NCI-H774 (cell line): ENCODE data around the gene AKAP13.

ENCODE experiments used
- DNase-seq: peaks from one replicate; lab custom pipeline; 2025; lab: John Stamatoyannopoulos, UW

The AKAP13 gene

DNA sequence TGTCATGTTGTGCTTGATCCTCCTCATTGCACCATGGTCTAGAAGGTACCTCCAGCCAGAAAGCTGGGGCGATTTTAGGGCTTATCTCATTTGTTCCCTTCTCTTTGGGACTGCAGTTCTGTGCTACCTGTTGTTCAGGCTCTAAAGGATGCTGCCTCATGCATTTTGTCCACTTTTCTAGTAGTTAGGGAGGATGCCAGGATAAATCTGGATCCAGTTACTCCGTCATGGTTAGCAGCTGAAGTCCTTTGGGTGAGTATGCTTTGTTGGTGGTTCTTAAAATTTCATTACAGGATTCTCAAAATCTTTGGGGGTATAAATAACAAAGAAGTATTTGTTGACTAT lies 8.9 kb downstream of the AKAP13 start:
- DNase-seq: no peak

DNA sequence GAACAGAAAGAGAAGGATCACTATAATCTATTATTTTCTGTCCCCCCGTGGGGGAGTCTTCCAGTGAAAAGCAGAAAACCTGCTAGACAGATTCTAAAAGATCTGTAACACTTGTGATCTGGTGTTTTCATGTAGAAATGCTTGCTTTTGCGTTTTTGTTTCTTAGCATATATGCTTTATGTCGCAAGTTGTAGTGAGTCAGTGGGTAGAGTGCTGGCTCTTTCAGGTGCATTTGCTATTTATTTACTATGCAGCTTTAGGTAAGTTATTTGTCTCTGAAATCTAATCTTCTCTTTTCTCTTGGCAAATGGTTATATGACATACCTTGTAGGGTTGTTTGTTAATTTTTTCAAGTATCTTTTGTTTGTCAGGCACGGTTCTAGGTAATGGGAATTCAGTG lies 9.4 kb downstream of the AKAP13 start:
- no peak for DNase-seq

DNA sequence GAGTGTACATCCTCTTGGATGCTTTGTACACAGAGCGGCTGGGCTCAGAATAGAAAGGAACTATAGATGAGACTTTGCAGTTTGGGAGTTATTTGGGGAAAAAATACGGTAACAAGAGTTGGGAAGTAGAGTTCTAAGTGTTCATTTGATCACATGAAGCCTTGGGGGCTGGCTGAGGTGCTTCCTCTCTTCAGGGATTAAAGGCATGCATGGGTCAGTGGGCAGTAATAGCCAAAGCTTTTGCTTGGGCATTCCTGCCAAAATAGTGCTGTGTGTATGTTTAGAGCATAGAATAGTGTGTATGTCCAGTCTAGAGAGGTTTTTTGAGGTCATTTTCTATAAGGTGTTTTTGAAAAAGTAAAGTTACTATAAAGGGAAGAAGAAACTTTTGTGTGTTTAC lies 12.8 kb downstream of the AKAP13 start:
- DNase-seq: no peak

DNA sequence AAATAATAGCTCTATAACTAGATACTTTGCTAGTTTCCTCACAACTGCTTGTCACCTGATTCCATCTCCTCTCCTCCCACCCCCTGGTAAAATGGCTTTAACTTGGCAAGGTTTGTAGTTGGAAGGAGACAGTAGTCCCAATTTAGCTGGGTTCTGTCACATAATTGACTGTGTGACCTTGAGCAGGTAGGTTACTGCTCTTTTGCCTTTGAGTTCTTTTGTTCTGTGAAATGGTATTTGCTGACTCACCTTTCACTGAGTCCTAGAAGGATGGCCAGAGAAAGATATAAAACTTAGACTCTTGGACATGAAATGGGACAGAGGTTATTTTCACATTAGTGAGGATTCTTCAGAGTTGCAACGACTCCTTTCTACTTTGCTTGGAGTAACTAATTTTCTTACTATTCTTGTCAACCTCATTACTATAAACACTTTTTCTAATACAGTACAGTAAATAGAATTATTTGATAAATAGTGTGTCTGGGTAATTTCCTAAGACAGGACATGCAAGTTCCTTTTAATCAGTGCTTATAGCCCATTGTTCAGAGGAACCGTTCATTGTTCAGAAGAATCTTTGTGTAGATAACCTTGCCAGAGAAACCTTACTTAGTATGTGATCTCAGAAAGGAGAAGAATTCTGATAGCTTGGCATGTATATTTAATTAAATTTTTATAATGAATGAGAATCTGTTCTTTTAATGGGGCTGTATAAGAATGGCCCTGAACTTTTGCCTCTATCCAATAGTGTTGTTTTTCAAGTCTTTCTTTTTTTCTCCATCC lies 14.3 kb downstream of the AKAP13 start:
- DNase-seq: no peak

DNA sequence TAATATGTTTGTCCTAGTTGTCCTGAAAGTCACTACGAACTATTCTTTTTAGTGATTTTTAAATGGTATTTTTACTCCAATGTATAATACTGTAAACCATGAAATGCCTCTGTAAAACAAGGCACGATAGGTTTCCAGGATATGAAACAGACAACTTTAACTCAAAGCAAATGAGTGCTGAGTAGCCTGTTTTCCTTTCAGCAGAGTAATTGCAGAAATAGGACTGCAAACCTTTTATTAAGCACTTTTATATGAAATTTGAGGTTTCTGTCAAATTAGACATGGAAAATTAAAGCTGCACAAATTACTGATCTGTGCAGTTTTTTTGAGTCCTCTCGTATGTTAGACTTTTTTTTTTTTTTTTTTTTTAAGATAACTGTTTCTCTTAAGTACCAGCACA lies 16.2 kb downstream of the AKAP13 start:
- no peak for DNase-seq

DNA sequence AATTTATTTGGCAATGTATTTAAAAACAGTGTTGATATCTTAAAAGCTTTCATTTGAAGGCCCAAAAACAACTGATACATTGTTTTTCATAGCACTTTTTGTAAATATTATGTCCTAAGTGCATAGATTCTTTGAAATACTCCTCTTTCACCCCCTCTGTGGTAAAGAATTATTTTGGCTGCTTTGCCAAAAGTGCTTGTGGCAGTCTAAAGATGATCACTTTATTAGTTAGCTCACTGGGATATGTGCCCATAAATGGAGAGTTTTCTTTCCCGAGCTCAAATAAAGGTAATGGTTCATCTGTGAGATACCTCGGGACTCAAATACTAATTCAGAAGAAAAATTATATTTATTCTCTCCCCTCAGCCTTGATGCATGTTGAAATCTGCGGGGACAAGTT lies 16.7 kb downstream of the AKAP13 start:
- no peak for DNase-seq

DNA sequence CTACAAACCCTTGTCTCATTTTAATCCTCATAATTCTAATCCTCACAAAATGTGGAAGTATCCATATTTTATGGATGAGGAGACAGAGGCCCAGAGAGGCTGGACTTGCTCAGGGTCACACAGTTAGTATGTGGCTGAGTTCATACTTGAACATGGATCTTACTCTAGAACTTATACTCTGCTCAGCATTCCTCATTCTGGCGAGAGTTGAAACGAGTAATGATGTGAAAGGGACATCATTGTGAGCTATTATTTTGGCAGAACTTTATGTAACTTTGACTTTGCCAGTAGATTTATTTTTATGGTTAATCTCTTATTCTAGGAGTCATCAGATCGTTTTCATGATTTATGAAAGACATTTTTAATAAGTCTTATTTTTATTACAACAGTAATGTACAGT lies 17.5 kb downstream of the AKAP13 start:
- no peak for DNase-seq

DNA sequence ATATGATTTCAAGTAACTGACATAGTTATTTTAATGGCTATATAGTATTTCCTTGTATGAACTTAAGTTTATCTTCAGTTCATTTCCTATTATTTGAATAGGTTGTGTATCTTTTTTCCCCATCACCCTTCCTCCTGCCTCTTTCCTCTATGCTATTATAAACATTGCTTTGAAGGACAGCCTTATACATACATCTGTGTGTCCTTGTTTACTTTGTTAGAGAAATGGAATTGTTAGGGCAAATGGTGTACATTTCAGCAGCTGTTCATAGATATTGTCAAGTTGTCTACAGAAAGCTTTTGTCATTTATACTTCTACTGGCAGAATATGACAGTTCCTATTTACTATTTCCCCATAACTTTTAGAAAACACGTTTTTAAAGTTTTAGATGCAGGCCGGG lies 18.4 kb downstream of the AKAP13 start:
- DNase-seq: no peak

DNA sequence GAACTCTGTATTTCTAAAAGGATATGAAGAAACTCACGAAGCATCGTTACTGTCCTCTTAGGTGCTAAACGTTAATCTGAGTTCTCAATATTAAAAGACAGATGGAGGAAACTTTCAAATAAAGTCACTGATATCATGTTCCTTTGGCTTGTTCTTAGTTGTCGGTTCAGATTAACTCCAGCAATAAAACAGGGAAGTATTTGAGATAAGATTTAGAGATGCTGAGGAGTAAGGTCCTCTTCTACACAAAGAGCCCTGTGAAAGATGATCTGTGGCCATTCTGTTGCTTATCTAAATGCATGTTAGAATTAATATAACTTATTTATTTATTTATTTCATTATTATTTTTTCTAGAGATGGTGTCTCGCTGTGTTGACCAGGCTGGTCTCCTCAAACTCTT lies 19.2 kb downstream of the AKAP13 start:
- no peak for DNase-seq

DNA sequence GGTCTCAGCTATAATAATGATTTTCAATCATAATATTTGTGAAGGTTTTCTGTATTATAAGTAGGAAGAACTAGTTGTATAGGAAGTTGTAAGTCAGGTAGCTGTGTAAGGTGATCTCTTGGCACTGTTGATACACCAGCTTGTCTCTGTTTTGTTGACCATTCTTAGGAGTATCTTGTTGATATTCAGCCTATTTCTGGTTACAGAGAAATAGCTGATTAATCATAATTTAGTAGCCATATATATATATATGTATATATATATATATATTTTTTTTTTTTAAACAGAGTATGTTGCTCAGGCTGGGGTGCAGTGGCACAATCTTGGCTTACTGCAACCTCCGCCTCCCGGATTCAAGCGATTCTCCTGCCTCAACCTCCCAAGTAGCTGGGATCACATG lies 20.2 kb downstream of the AKAP13 start:
- DNase-seq: no peak

DNA sequence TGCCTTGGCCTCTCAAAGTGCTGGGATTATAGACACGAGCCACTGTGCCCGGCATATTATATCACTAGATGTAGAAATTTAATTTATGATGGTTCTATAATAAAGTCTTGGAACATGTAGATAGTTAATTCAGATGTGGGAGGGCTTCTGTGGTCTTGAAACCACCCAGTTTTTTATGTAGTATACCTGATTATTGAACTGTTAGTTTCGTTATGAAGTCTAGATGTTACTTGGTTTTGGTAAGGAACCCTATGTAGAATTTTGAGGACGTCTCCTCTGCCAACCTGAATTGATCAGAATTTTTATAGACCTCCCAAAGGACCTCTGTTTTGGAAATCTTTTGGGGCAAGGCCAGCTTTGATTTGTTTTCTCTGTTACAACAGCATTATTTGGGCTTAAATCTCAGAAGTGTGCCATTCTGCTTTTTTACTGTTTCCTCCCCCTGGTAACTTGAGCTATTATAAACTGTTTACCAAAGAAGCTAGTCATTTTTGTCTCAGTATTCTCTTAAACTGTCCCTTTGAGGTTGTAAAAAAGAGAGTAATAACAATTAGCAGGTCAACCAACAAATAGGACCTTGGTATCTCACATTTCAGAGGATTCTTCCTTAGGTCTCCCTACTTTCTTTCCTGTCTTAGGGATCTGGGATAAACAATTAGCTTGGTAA lies 20.8 kb downstream of the AKAP13 start:
- no peak for DNase-seq

DNA sequence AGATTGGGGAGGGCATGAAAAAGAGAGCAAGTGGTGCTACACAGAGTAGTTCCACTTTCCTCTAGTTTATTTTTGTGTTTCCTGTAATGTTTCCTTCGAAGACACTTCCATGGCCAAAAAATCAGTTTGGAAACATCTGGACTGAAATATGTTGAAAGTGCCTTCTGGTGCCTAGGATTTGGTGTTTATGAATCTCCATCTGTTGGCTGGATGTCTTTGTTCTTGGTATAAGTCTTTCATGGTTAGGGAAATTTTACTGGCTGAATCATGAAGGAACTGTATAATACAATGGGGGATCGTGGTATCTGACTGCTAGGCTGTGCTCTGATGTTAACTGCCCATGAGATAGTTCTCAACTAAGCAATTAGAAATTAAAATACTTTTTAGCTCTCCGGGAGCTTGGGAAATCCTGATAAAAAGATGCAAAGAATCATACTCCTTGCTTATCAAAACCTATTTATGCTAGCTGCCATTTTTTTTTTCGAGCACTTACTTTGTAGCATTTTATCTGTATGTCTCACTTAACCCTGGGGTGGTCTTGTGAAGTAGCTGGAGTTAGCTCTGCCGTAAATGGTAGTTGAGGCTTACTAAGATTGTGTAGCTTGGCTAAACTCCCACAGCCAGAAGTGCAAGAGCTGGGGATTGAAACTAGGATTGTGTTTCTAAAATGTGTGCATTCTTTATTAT lies 21.9 kb downstream of the AKAP13 start:
- no peak for DNase-seq

DNA sequence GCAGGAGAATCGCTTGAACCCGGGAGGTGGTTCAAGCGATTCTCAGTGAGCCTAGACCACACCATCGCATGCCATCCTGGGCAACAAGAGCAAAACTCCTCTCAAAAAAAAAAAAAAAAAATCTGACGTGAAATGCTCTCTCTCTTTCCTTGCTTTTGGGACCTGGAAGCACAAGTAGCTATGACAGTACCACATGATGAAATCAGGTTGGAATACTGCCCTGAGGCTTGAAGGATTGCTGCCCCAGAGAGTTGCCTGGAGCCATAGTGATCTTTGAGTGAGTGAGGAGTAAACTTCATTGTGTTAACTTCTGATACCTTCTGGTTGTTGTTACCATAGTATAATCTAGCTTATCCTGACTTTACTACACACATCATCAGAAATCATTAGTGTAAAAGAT lies 23.3 kb downstream of the AKAP13 start:
- no peak for DNase-seq

DNA sequence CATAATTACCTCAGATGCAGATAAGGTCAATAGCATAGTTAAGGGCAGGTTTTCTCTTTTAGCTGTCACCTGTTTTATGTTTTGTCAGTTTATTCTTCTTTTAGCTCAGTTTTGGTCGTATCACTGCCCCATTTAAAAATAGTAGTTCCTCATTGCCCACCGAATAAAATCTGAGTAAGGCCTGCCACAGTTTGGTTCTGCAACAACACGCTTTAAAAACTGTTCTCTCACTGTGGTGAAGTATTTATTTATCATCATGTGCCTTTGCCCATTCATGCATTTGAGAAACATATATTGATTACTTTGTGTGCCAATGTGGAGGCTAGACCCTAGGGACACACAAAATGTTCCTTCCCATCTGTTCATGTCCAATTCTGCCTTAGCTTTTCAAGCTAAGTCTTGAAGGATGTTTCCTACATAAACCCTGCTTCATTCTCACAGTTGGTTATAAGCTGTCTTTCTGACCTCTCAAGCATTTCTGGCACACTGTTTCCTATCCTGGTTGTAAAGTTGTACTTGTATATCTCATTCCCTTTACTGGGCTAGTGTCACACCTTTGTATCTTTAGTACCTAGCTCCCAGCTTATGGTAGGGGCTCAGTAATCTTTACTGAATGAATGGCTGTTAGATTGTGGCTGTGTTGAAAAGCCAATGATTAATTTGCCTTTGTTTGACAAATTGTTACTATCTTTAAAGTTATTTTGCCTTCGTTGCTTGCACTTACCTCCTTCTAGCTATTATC lies 23.9 kb downstream of the AKAP13 start:
- DNase-seq: no peak

DNA sequence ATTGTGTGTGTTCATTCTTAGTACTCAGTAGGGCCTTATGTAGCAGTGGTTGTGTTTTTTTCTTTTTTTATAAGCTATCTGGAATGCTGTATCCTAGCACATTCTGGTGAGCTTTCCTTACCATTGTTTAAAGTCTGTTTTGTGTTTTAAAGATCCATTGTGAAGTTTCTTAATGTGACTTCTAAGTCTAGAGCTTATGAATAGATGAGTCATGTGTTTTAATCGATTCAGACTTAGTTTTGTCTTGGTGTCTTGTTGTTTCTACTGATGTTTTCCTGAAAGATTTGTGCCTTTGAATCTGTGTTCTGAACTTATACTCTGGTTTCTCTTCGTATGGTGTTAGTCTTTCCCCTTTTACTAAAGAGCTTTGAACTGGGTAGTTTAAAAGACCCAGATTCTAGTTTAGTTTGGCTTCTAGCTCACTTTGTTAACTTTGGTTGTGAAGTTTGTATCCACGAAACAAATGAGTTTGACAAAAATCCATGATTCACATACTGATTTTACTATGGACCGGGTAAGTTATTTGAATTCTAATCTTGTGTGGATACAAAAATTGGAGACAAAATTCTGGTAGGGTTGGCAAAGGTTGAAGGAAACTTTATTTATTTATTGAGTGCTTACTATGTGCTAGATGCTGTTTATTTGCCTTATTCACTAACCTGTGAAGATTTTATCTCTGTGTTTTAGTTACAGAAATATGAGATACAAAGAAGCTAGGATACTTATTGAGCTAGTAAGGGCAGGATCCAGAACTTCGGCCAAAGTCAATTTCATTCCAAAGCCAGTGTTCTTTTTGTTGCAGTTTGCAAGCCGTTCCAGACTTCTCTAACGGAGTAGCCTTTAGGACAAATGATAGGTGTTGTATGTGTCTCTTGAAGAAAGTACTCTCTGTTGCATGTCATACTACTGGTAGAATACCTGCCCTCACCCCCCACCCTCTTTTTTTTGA lies 24.8 kb downstream of the AKAP13 start:
- no peak for DNase-seq

DNA sequence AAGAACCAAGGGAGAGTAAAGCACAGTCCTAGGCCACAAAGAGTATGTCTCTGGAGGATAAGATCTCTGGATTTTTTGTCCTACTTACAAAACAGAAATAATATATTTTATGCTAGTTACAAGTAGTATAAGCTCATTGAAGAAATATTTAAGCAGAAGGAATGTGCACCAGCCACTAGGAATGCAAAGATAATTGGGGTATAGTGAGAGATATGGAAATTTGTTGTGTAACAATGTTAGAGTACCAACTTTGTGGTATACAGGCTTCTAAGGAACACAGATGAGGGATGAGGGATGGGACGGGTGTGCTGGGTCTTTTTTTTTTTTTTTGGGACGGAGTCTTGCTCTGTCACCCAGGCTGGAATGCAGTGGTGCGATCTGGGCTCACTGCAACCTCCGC lies 26.5 kb downstream of the AKAP13 start:
- no peak for DNase-seq

DNA sequence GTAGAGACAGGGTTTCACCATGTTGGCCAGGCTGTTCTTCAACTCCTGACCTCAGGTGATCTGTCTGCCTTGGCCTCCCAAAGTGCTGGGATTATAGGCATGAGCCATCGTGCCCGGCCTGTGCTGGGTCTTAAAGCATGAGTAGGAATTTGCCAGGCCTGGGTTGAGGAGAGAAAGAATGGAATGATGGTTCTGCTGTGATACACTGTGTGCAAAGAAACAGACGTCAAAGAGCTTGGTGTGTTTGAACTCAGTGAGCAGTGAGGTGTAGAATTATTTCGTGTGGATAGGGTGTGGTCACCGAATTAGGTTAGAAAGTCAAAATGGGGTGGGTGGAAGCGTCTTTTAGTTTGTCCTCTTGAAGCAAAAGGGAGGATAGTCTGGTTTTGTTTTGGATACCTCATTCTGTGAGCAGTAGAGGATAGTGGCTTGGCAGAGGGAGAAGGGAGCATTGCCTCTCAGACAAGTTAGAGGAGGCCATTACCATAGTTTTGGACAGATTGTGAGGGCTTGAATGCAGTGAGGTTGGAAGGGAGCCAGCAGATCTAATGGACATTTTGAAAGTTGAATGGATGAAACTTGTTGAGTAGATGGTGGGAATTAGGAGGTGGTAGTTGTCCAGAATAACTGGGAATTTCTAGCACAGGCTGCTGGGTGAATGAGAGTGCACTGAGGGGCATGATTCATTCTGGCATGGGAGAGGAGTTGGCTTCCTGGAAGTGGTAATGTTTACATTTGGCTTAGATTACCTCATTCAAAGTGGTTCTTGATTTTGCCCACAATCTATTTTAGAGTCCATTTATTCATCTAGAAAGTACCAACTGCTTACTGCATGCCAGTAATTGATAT lies 27.2 kb downstream of the AKAP13 start:
- no peak for DNase-seq

DNA sequence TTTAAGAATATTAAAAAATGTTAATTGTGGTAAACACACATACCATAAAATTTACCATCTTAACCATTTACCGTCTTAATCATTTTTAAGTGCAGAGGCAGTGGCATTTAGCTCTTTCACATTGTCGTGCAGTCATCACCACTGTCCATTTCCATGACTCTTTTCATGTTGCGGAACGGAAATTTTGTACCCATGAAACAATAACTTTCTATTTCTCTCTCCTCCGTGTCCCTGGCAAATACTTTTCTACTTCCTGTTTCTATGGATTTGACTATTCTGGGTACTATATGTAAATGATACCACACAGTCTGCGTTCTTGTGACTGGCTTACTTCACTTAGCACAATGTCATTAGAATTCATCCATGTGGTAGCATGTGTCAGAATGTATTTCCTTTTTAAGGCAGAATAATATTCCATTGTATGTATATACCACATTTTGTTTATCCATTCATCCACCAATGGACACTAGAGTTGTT lies 27.9 kb downstream of the AKAP13 start:
- DNase-seq: no peak

DNA sequence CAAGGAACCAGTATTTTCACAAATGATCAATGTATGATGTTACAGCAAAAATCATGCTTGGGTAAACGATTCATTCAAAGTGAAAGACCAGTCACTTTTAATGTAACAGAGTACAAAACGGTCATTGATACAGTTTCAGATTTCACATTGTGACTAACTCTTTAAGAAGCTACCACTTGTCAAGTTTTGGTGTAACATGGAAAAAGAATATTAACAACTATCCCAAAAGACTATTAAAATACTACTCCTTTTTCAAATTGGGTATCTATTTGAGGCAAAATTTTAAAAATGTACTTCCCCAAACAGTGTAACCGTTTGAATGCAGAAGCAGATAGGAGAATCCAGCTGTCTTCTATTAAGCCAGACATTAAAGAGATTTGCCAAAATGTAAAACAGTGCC lies 31.7 kb downstream of the AKAP13 start:
- no peak for DNase-seq
